Neural crest cell (in vitro differentiated cells): Measurements from ENCODE around the gene FRMD8. TPM values are rescaled to one million over a fixed set of nuclear protein-coding genes. Genes with fewer than 3 reads are reported as not detected.
A peak's percentile ranks its signal among the peaks of the same experiment; 100 is the strongest.

Experiments
- DNase-seq: peaks from one replicate; pipeline ENCODE4 v3.0.0; 2021; ENCODE audit warnings: low read depth, mixed read lengths, low spot score
- H3K27ac Mint-ChIP-seq: one replicate; pipeline ENCODE4 v1.8.0; 2021; ENCODE audit warnings: mild to moderate bottlenecking, mixed read lengths; ENCODE audit not compliant: unreplicated experiment
- H3K27me3 Mint-ChIP-seq: 2 replicates; pipeline ENCODE4 v1.8.0; 2021; ENCODE audit warnings: low read depth, mild to moderate bottlenecking, mixed read lengths
- H3K36me3 Mint-ChIP-seq: 2 replicates; pipeline ENCODE4 v1.8.0; 2021; ENCODE audit warnings: low read depth, mild to moderate bottlenecking, mixed read lengths
- H3K4me1 Mint-ChIP-seq: 2 replicates; pipeline ENCODE4 v1.8.0; 2021; ENCODE audit warnings: mixed read lengths
- H3K4me3 Mint-ChIP-seq: one replicate; pipeline ENCODE4 v1.8.0; 2021; ENCODE audit warnings: mild to moderate bottlenecking, mixed read lengths
- H3K9me3 Mint-ChIP-seq: 2 replicates; pipeline ENCODE4 v1.8.0; 2021; ENCODE audit warnings: mixed read lengths
- CTCF ChIP-seq: fragments of 200-600 bp; sonication (generic); conservative IDR thresholded peaks from 2 replicates; pipeline ENCODE4 v1.5.0; 2021; ENCODE audit warnings: antibody characterized with exemption, mild to moderate bottlenecking
- long read RNA-seq: library from polyadenylated mRNA; unstranded; transcript quantifications from one replicate; pipeline ENCODE4 v2.0.0, GENCODE V29; 2020
- total RNA-seq: library from RNA; stranded (reverse); gene quantifications from 2 replicates; pipeline ENCODE4 v1.2.1, GENCODE V29; 2021

Gene FRMD8
- total RNA-seq, result 25.6 and 29.0 TPM in 2 replicates
- long read RNA-seq, partial matches to known transcripts, result 0 of 2 reads
- long read RNA-seq, other reads (novel, unspliced or antisense), result 1 of 2 reads

GRCh38 chr11:65386307-65387140 lies at the start of gene FRMD8:
Gene FRMD8, plus strand, starts transcription at chr11:65386637. Its CDS starts 400 bp downstream, at chr11:65387037.
- no peaks in the 10 kb centered on the region for H3K27me3 Mint-ChIP-seq
- DNase-seq, result peak; percentile 75
- H3K9me3 Mint-ChIP-seq, result no peaks in the 10 kb centered on the region
- H3K27ac Mint-ChIP-seq, result peak within 1 kb of the TSS; percentile 75
- peak within 1 kb of the TSS; percentile 89 for H3K4me3 Mint-ChIP-seq
- peaks cover 63% of the 10 kb centered on the region for H3K4me1 Mint-ChIP-seq
- H3K36me3 Mint-ChIP-seq, result no peaks in the 10 kb centered on the region
- no peak for TF ChIP-seq CTCF

- no peak for DNase-seq
- peak overlapping the region; percentile 65 for H3K4me3 Mint-ChIP-seq
- peaks cover 8% of the 10 kb centered on the region for H3K36me3 Mint-ChIP-seq
- no peak for TF ChIP-seq CTCF
- H3K4me1 Mint-ChIP-seq, result peaks cover 29% of the 10 kb centered on the region
- no peaks in the 10 kb centered on the region for H3K9me3 Mint-ChIP-seq
- no peaks in the 10 kb centered on the region for H3K27me3 Mint-ChIP-seq
- H3K27ac Mint-ChIP-seq, result no peak overlapping the region
These were observed 47.8 kb upstream of the FRMD8 start for GRCh38 chr11:65338676-65339075.

GRCh38 chr11:65340226-65340625 lies 46.2 kb upstream of the FRMD8 start:
- H3K4me3 Mint-ChIP-seq, result no peak overlapping the region
- no peak for TF ChIP-seq CTCF
- peaks cover 12% of the 10 kb centered on the region for H3K36me3 Mint-ChIP-seq
- no peak overlapping the region for H3K27ac Mint-ChIP-seq
- no peaks in the 10 kb centered on the region for H3K9me3 Mint-ChIP-seq
- H3K4me1 Mint-ChIP-seq, result peaks cover 17% of the 10 kb centered on the region
- no peaks in the 10 kb centered on the region for H3K27me3 Mint-ChIP-seq
- no peak for DNase-seq

- no peak for TF ChIP-seq CTCF
- H3K4me1 Mint-ChIP-seq, result peaks cover 12% of the 10 kb centered on the region
- peaks cover 19% of the 10 kb centered on the region for H3K36me3 Mint-ChIP-seq
- no peak for DNase-seq
- no peaks in the 10 kb centered on the region for H3K9me3 Mint-ChIP-seq
- H3K4me3 Mint-ChIP-seq, result no peak overlapping the region
- H3K27me3 Mint-ChIP-seq, result no peaks in the 10 kb centered on the region
- no peak overlapping the region for H3K27ac Mint-ChIP-seq
These were observed 44.6 kb upstream of the FRMD8 start for GRCh38 chr11:65341856-65342255.

- Mint-ChIP-seq H3K4me3 (no peak overlapping the region), H3K27me3 (peaks cover 5% of the 10 kb centered on the region), H3K4me1 (peaks cover 15% of the 10 kb centered on the region), H3K9me3 (no peaks in the 10 kb centered on the region), H3K36me3 (peaks cover 12% of the 10 kb centered on the region), H3K27ac (no peak overlapping the region)
- no peak for TF ChIP-seq CTCF
- no peak for DNase-seq
These were observed 34.9 kb upstream of the FRMD8 start for GRCh38 chr11:65351511-65351910.
